Skeletal muscle tissue (tissue), 5 donors: ENCODE results near the gene ANO6. TPM values are rescaled to one million over a fixed set of nuclear protein-coding genes. Genes with fewer than 3 reads are reported as not detected.

Source experiments
- H3K27ac ChIP-seq: one replicate; pipeline ENCODE4 v1.7.0; 2013; ENCODE audit warnings: mild to moderate bottlenecking, low read depth, low read length, inconsistent platforms
- H3K27me3 ChIP-seq, 3 donors: one replicate each; pipeline ENCODE4 v1.7.0; 2013; ENCODE audit warnings: low read length in 3 of 3; ENCODE audit not compliant: control insufficient read depth in 3 of 3, insufficient read depth in 3 of 3
- H3K36me3 ChIP-seq, 3 donors: one replicate each; pipeline ENCODE4 v1.7.0; 2013; ENCODE audit warnings: low read length in 3 of 3; ENCODE audit not compliant: control insufficient read depth in 3 of 3, insufficient read depth in 3 of 3
- H3K4me1 ChIP-seq, 3 donors: one replicate each; pipeline ENCODE4 v1.7.0; 2013; ENCODE audit warnings: low read length in 3 of 3, mild to moderate bottlenecking in 3 of 3; ENCODE audit not compliant: control insufficient read depth in 3 of 3, insufficient read depth in 3 of 3
- H3K4me3 ChIP-seq, 3 donors: one replicate each; pipeline ENCODE4 v1.7.0; 2013; ENCODE audit warnings: low read length in 3 of 3
- H3K9ac ChIP-seq, 3 donors: one replicate each; pipeline ENCODE4 v1.7.0; 2013; ENCODE audit warnings: low read length in 3 of 3, mild to moderate bottlenecking in 3 of 3, moderate library complexity in 2 of 3, low read depth in 1 of 3
- H3K9me3 ChIP-seq, 3 donors: one replicate each; pipeline ENCODE4 v1.7.0; 2013; ENCODE audit warnings: low read length in 3 of 3; ENCODE audit not compliant: control insufficient read depth in 3 of 3
- small RNA-seq: library from RNA; depleted of rRNA; stranded (forward); fragments of <200 nt; gene quantifications from one replicate; pipeline ENCODE3, GENCODE V24; 2014
- total RNA-seq: library from RNA; depleted of rRNA; stranded (reverse); fragments of >200 nt; gene quantifications from one replicate; pipeline ENCODE4 v1.2.3, GENCODE V29; 2014
- donor health status: Osteomylitis.

ANO6 gene
- total RNA-seq, 1 donor from 2014 or later, result 50.6 TPM

DNA sequence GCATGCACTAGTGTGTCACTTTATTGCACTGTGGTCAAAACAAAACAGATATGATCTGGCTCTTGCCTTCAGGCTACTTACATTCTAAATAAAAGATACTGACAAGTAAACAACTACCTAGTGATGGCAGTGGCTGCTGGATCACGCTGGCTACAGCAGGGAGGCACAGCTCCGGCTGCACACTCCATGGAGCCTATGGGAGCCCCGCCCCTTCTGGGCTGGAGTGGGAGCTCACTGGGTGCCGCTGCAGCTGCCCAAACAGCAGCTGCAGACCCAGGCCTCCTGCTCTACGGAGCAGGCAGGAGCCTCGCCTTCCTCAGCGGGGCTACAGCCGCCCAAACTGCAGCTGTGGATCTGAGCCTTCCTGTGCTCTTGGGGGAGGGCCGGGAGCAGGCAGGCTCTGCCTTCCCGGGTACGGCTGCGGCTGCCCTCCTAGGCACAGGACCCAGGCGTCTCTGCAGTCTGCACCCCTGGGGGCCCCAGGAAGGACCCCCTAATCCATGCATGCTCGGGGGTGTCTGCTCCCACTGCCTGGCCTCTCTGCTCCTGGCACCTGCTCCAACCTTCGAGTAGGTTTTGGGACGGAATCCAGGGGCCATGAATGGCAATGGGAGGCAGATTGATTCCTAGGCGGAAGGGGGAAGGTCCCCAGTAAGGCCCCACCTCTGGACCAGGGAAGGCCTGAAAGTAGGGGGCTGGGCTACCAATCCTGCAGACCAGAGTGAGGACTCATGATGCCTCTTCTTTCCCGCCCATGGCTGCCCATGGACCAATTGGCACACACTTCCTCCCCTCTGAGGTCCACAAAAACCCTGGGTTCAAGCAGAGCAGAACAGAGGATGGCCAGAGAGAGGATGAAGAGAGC is 253.1 kb downstream of the ANO6 start:
- no peak overlapping the region for H3K27ac ChIP-seq
- H3K9me3 ChIP-seq, result no peaks in the 10 kb centered on the region
- H3K4me3 ChIP-seq, result no peak overlapping the region
- H3K27me3 ChIP-seq, result no peaks in the 10 kb centered on the region
- no peaks in the 10 kb centered on the region for H3K36me3 ChIP-seq
- no peaks in the 10 kb centered on the region for H3K4me1 ChIP-seq
- H3K9ac ChIP-seq, result no peak overlapping the region

DNA sequence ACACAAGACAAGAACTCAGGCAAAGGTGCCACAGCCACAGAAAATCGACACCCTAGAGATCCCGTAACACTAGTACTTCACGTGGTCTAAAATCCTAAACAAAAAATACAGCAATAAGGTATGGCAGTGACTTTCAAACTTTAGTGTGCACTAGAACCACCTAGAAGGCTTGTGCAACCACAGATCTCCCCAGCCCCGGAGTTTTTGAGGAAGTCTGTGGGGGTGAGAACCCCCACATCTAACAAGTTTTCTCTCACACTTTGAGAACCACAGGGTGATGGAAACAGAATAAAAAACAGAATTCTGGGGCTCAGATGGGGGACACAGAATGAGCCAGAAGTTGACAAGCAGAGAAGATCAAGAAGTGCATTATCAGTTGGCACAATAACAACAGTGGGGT is 254.0 kb downstream of the ANO6 start:
- Histone ChIP-seq H3K36me3 (no peaks in the 10 kb centered on the region), H3K9me3 (no peaks in the 10 kb centered on the region), H3K4me1 (no peaks in the 10 kb centered on the region), H3K9ac (no peak overlapping the region), H3K27ac (no peak overlapping the region), H3K4me3 (no peak overlapping the region), H3K27me3 (no peaks in the 10 kb centered on the region)

- Histone ChIP-seq H3K9me3 (no peaks in the 10 kb centered on the region), H3K4me1 (no peaks in the 10 kb centered on the region), H3K27me3 (no peaks in the 10 kb centered on the region), H3K4me3 (no peak overlapping the region), H3K9ac (no peak overlapping the region), H3K27ac (no peak overlapping the region), H3K36me3 (no peaks in the 10 kb centered on the region)
These were observed 257.7 kb downstream of the ANO6 start for GRCh38 chr12:45473636-45474035.

DNA sequence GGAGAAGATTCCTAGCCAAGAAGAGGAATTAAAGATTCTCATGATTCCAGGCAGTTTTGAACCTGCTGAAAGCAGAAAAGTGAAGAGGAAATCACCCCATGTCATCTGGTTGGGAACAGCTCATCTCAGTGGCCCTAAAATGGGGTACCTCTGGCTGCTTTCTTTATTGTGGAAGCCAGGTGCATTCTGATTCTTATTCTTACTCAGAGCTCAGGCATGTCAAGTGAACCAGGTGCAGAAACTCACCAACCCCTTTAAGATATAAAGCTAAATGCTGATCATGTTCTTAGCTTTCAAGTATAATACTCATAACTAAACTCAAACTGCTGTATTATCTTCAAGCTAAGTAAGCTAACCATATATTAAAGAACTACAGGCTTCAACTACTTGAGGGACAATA is 259.7 kb downstream of the ANO6 start:
- no peaks in the 10 kb centered on the region for H3K4me1 ChIP-seq
- H3K36me3 ChIP-seq, result no peaks in the 10 kb centered on the region
- H3K9me3 ChIP-seq, result no peaks in the 10 kb centered on the region
- no peak overlapping the region for H3K27ac ChIP-seq
- H3K4me3 ChIP-seq, result no peak overlapping the region
- no peak overlapping the region for H3K9ac ChIP-seq
- no peaks in the 10 kb centered on the region for H3K27me3 ChIP-seq

- no peak overlapping the region for H3K27ac ChIP-seq
- H3K36me3 ChIP-seq, result no peaks in the 10 kb centered on the region
- H3K27me3 ChIP-seq, result no peaks in the 10 kb centered on the region
- H3K9ac ChIP-seq, result no peak overlapping the region
- H3K9me3 ChIP-seq, result no peaks in the 10 kb centered on the region
- H3K4me1 ChIP-seq, result no peaks in the 10 kb centered on the region
- no peak overlapping the region for H3K4me3 ChIP-seq
These were observed 261.6 kb downstream of the ANO6 start for GRCh38 chr12:45477526-45477925.

DNA sequence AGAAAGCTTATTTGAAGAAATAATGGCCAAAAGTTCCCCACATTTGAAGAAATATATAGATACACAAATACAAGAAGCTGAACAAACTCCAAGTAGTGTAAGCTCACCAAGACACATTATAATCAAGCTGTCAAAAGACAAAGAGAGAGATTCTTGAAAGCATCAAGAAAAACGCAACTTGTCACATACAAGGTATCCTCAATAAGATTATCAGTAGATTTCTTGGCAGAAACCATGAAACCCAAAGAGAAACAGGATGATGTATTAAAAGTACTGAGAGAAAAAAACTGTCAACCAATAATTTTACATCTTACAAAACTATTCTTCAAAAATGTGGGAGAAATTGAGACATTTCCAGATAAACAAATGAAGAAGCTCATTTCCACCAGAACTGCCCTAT is 263.0 kb downstream of the ANO6 start:
- H3K36me3 ChIP-seq, result no peaks in the 10 kb centered on the region
- no peaks in the 10 kb centered on the region for H3K27me3 ChIP-seq
- no peak overlapping the region for H3K27ac ChIP-seq
- H3K4me1 ChIP-seq, result no peaks in the 10 kb centered on the region
- no peak overlapping the region for H3K9ac ChIP-seq
- no peaks in the 10 kb centered on the region for H3K9me3 ChIP-seq
- no peak overlapping the region for H3K4me3 ChIP-seq

GRCh38 chr12:45481746-45482145 is 265.9 kb downstream of the ANO6 start:
- Histone ChIP-seq H3K27me3 (no peaks in the 10 kb centered on the region), H3K27ac (no peak overlapping the region), H3K4me3 (no peak overlapping the region), H3K9ac (no peak overlapping the region), H3K4me1 (no peaks in the 10 kb centered on the region), H3K36me3 (no peaks in the 10 kb centered on the region), H3K9me3 (no peaks in the 10 kb centered on the region)

DNA sequence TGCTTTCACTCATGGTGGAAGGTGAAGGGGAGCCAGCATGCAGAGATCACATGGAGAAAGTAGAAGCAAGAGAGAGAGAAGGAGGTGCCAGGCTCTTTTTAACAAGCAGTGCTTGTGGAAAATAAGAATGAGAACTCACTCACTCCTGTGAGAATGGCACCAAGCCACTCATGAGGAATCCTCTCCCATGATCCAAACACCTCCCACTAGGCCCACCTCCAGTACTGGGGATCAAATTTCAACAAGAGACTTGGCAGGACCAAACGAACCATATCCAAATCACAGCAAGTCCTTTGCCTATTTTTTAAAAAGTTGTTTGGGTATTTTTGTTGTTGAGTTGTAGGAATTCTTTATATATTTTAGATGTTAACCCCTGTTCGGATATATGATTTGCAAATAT is 267.7 kb downstream of the ANO6 start:
- H3K4me3 ChIP-seq, result no peak overlapping the region
- no peaks in the 10 kb centered on the region for H3K27me3 ChIP-seq
- H3K36me3 ChIP-seq, result no peaks in the 10 kb centered on the region
- no peak overlapping the region for H3K9ac ChIP-seq
- no peak overlapping the region for H3K27ac ChIP-seq
- H3K9me3 ChIP-seq, result no peaks in the 10 kb centered on the region
- H3K4me1 ChIP-seq, result no peaks in the 10 kb centered on the region

Small RNAs within 50 kb of the gene (small RNA-seq; reads per million reads assigned to genes)
- not detected for gene AC009248.2

Other genes starting within 250 kb of the ANO6 start
- under 0.01 TPM for gene DBX2, start 165.0 kb upstream of the ANO6 start, total RNA-seq